ENCODE measurements around the gene ZNF669. TPM values are rescaled to one million over a fixed set of nuclear protein-coding genes. Genes with fewer than 3 reads are reported as not detected.

The ZNF669 gene
- total RNA-seq, 3 donors from 2014 or later, result 6.1 to 7.0 (median 6.3) TPM

- no peak for TF ChIP-seq CTCF (IDR thresholded peaks at IDR 0.05)
Measured at GRCh38 chr1:247113094-247113497, 8.9 kb upstream of the ZNF669 start.

GRCh38 chr1:247112479-247112781 lies 8.3 kb upstream of the ZNF669 start:
- Histone ChIP-seq H3K4me1 (ENCODE audit: low read depth) (peaks cover 5% of the 10 kb centered on the region), H3K4me3 (no peak overlapping the region), H3K36me3 (ENCODE audit: low read depth) (no peaks in the 10 kb centered on the region), H3K9me3 (no peaks in the 10 kb centered on the region)
- intact Hi-C loops (cut with DNase I, micrococcal nuclease), result no loop called here
- TF ChIP-seq CTCF (IDR thresholded peaks at IDR 0.05), result no peak
- DNase-seq (no peak), ATAC-seq (peak; percentile 38)

More at GRCh38 chr1:247113094-247113497, 8.9 kb upstream of the ZNF669 start:
- DNase-seq (no peak), ATAC-seq (no peak)
- H3K4me3 ChIP-seq, result no peak overlapping the region
- intact Hi-C loops (cut with DNase I, micrococcal nuclease), result no loop called here
- H3K4me1 ChIP-seq (ENCODE audit: low read depth), result peaks cover 5% of the 10 kb centered on the region
- H3K36me3 ChIP-seq (ENCODE audit: low read depth), result no peaks in the 10 kb centered on the region
- no peaks in the 10 kb centered on the region for H3K9me3 ChIP-seq

- Histone ChIP-seq H3K4me3 (peak overlapping the region; percentile 56), H3K9me3 (no peaks in the 10 kb centered on the region), H3K36me3 (ENCODE audit: low read depth) (no peaks in the 10 kb centered on the region), H3K4me1 (ENCODE audit: low read depth) (peaks cover 5% of the 10 kb centered on the region)
- intact Hi-C loops (cut with DNase I, micrococcal nuclease), result no loop called here
- no peak for TF ChIP-seq CTCF (IDR thresholded peaks at IDR 0.05)
- DNase-seq (peak; percentile 69 to 79 (median 79)), ATAC-seq (peak; percentile 94)
Measured at GRCh38 chr1:247111700-247112478, 7.7 kb upstream of the ZNF669 start.

GRCh38 chr1:247111259-247111699 lies 7.1 kb upstream of the ZNF669 start:
- no peaks in the 10 kb centered on the region for H3K9me3 ChIP-seq
- DNase-seq (peak in 1 of 3 donors; percentile 58), ATAC-seq (peak; percentile 55)
- H3K4me3 ChIP-seq, result peak overlapping the region; percentile 56
- peaks cover 5% of the 10 kb centered on the region for H3K4me1 ChIP-seq (ENCODE audit: low read depth)
- intact Hi-C loops (cut with DNase I, micrococcal nuclease), result no loop called here
- TF ChIP-seq CTCF (IDR thresholded peaks at IDR 0.05), result no peak
- no peaks in the 10 kb centered on the region for H3K36me3 ChIP-seq (ENCODE audit: low read depth)

- no peak for TF ChIP-seq CTCF (IDR thresholded peaks at IDR 0.05)
- ATAC-seq (peak; percentile 4), DNase-seq (no peak)
- H3K9me3 ChIP-seq, result no peaks in the 10 kb centered on the region
- no peaks in the 10 kb centered on the region for H3K36me3 ChIP-seq (ENCODE audit: low read depth)
- peaks cover 5% of the 10 kb centered on the region for H3K4me1 ChIP-seq (ENCODE audit: low read depth)
- intact Hi-C loops (cut with DNase I, micrococcal nuclease), result no loop called here
- peak overlapping the region; percentile 56 for H3K4me3 ChIP-seq
Measured at GRCh38 chr1:247110627-247111258, 6.6 kb upstream of the ZNF669 start.

All from mucosa of descending colon (tissue), 3 donors.